Heart right ventricle (tissue), 16 donors: ENCODE data around the gene TTC24. TPM values are rescaled to one million over a fixed set of nuclear protein-coding genes. Genes with fewer than 3 reads are reported as not detected.

Source experiments
- ATAC-seq, 8 donors: fragments of 200-7000 bp; cut with Tn5 transposase; one replicate each; pipeline ENCODE4 v1.9.1; 2020; ENCODE audit warnings: mild to moderate bottlenecking in 8 of 8, moderate library complexity in 8 of 8, moderate number of reproducible peaks in 1 of 8
- DNase-seq, 2 donors: peaks; one replicate each; pipeline ENCODE4 v3.0.0-alpha.2; 2020
- H3K27ac ChIP-seq, 10 donors: fragments of 200-600 bp; sonication (generic) in 2 of 10; one replicate each; pipeline versions ENCODE4 v1.5.0 to v1.8.0; 2020 to 2022; ENCODE audit warnings: mild to moderate bottlenecking in 3 of 10
- H3K27me3 ChIP-seq, 7 donors: fragments of 200-600 bp; one replicate each; pipeline ENCODE4 v1.8.0; 2021 to 2022; ENCODE audit warnings: mild to moderate bottlenecking in 2 of 7
- H3K36me3 ChIP-seq, 9 donors: fragments of 200-600 bp; sonication (generic) in 1 of 9; one replicate each; pipeline versions ENCODE4 v1.5.0 to v1.8.0; 2020 to 2022; ENCODE audit warnings: mild to moderate bottlenecking in 2 of 9
- H3K4me1 ChIP-seq, 9 donors: fragments of 200-600 bp; sonication (generic) in 1 of 9; one replicate each; pipeline versions ENCODE4 v1.5.0 to v1.8.0; 2020 to 2022; ENCODE audit warnings: mild to moderate bottlenecking in 4 of 9
- H3K4me3 ChIP-seq, 10 donors: fragments of 200-600 bp; sonication (generic) in 2 of 10; one replicate each; pipeline versions ENCODE4 v1.5.0 to v1.8.0; 2020 to 2022; ENCODE audit warnings: mild to moderate bottlenecking in 7 of 10, moderate library complexity in 2 of 10
- H3K9me3 ChIP-seq, 11 donors: fragments of 200-600 bp in 10 of 11; sonication (generic) in 2 of 11; one replicate each; pipeline versions ENCODE4 v1.5.0 to v1.8.0; 2013 to 2022; ENCODE audit warnings: mild to moderate bottlenecking in 2 of 11, control low read depth in 1 of 11, moderate library complexity in 1 of 11
- WGBS, 2 donors: extraction: QIAGEN DNeasy Blood & Tissue Kit; methylation state at CpG; one replicate each; pipeline ENCODE4 v1.1.7; 2013; ENCODE audit warnings: inconsistent platforms in 1 of 2; 5-methylcytosine and 5-hydroxymethylcytosine counted together
- intact Hi-C, 10 donors: fragments of 100-400 bp; cut with DNase I; formaldehyde crosslinking; loops; one replicate each; pipeline versions ENCODE4 v1.11.1 to v1.14.2; 2022
- long read RNA-seq, 3 donors: library from polyadenylated mRNA; unstranded; transcript quantifications; one replicate each; pipeline ENCODE4 v2.0.0, GENCODE V29; 2020 to 2021
- polyA plus RNA-seq, 2 donors: library from polyadenylated mRNA; stranded (reverse); fragments of 200-250 nt; gene quantifications; one replicate each; pipeline ENCODE4 v1.2.3, GENCODE V29; 2013
- total RNA-seq, 10 donors: library from RNA; stranded (reverse); fragmentation: NEBNext Ultra II Directional in 3 of 10; extraction: Animal tissue kit (Norgen Biotek cat#: 25700) in 3 of 10; gene quantifications; one replicate each; pipeline versions ENCODE4 v1.2.1 to v1.2.4, GENCODE V29; 2021 to 2023
- TF ChIP-seq, protein P1 (sequence below), 9 donors: fragments of 200-600 bp; sonication (generic) in 2 of 9; IDR thresholded peaks; one replicate each; pipeline versions ENCODE4 v1.5.0 to v1.8.0; 2021 to 2022; ENCODE audit warnings: antibody characterized with exemption in 9 of 9, mild to moderate bottlenecking in 5 of 9, moderate library complexity in 1 of 9
- donor health status: Arrhythmogenic right ventricular cardiomyopathy.
- donor health status: ischemic (EF 13 %, LVEDD 7.1; RV severe dilation, severe dysfunction).
- donor health status: healthy with polysubstance abuse.
- donor health status: DM: no; HTN: yes; CAD: no.
- donor health status: DM: no; HTN: no; CAD: no.
- donor health status: ischemic (EF 25% LVEDD 6.9; RV normal size, moderate dysfunction).
- donor health status: ischemic (EF 25% LVEDD 5.7; RV mildly dilated, moderate dysfunction).
- donor health status: healthy.
- donor health status: DM: yes; HTN: yes; CAD: no.
- donor health status: Ischemic cardiomyopathy.
- donor health status: ischemic (EF 35%, LVEDD 5.7; RV mildly dilated, moderate dysfunction).
- donor health status: nonischemic (EF 11% LVEDD 7.7; RV severe dilation, severe dysfunction).
- donor health status: DM: yes; HTN: yes; CAD: no.
- donor health status: PGD.
- donor health status: ischemic (EF 29% LVEDD 5.4; RV normal size, mild dysfunction).
- donor health status: nonischemic (EF 23%, LVEDD 6.1; RV moderate dilation, normal function).

Gene TTC24
- total RNA-seq (under 1 TPM in 1 of 10 donors, not detected in 9; 0.21 TPM), polyA plus RNA-seq (under 1 TPM in 1 of 2 donors, not detected in 1; 0.03 TPM)
- long read RNA-seq, donor 1 = 0 reads
- long read RNA-seq, donor 2 = 0 reads
- long read RNA-seq, donor 3 = 0 reads

DNA sequence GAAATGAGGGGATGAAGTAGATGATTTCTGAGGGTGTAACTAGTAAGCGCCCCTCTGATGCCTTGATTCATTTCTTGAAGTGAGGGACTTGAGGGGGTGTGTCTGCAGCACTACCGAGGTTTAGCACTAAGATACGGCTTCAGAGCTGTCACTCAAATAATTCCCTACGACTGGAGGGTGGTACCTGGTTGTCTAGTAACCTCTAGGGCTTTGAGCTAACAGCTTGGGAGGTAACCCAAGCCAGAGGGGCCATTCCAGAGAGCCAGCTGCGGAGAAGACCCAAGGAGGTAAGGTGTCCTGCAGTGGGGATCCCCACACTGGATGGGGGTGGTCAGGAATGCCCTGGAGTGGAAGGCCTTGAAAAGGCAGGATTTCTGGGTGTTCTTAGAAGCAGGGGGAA lies at the start of gene TTC24:
TTC24 (plus strand) TSS at position 252 of the 400 bp plus-strand sequence. CDS start 1,642 bp downstream, outside the sequence.
- H3K9me3 ChIP-seq = no peaks in the 10 kb centered on the region
- peaks cover 0 to 7% (median 4%) of the 10 kb centered on the region in 9 donors for H3K4me1 ChIP-seq
- TF ChIP-seq, protein P1, sequence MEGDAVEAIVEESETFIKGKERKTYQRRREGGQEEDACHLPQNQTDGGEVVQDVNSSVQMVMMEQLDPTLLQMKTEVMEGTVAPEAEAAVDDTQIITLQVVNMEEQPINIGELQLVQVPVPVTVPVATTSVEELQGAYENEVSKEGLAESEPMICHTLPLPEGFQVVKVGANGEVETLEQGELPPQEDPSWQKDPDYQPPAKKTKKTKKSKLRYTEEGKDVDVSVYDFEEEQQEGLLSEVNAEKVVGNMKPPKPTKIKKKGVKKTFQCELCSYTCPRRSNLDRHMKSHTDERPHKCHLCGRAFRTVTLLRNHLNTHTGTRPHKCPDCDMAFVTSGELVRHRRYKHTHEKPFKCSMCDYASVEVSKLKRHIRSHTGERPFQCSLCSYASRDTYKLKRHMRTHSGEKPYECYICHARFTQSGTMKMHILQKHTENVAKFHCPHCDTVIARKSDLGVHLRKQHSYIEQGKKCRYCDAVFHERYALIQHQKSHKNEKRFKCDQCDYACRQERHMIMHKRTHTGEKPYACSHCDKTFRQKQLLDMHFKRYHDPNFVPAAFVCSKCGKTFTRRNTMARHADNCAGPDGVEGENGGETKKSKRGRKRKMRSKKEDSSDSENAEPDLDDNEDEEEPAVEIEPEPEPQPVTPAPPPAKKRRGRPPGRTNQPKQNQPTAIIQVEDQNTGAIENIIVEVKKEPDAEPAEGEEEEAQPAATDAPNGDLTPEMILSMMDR (IDR thresholded peaks at IDR 0.05) = no peak
- H3K27ac ChIP-seq = no peak within 1 kb of the TSS
- ATAC-seq (no peak), DNase-seq (no peak)
- H3K36me3 ChIP-seq = no peaks in the 10 kb centered on the region
- no peak within 1 kb of the TSS for H3K4me3 ChIP-seq
- 77 to 78% methylated on average over 5 of the region's 5 CpGs for WGBS, 2 donors
- intact Hi-C loops = loop anchor here in 1 of 10 donors (5.0 kb wide), 1 partner anchor 33 kb away; no protein-coding TSS in a partner anchor
- no peaks in the 10 kb centered on the region for H3K27me3 ChIP-seq

DNA sequence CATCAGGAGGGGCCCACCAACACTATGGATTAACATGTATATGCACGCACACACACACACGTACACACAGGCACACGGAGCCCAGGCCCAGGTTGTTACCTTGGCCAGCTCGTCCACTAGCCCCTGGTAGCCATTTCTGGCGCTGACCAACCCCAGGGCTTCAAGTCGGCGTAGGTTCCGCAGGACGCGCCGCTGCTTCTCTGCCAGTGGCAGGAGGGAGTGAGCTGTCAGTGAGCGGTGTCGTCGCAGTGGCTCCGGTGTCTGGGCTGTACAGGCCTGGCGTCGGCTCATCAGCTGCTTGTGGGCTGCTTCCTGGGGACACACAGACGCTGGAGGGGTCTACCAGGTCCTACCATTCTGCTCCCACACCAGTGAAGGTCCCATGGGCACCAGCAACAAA lies 49.5 kb upstream of the TTC24 start:
- Histone ChIP-seq H3K4me1 (peaks cover 0 to 12% (median 4%) of the 10 kb centered on the region in 9 donors), H3K4me3 (no peak overlapping the region), H3K27me3 (no peaks in the 10 kb centered on the region), H3K36me3 (peaks cover 0 to 24% (median 0%) of the 10 kb centered on the region in 9 donors), H3K9me3 (no peaks in the 10 kb centered on the region), H3K27ac (no peak overlapping the region)
- TF ChIP-seq, protein P1 (IDR thresholded peaks at IDR 0.05) = no peak
- intact Hi-C loops = no loop called here
- 97 to 98% methylated on average over 18 of the region's 18 CpGs for WGBS, 2 donors
- DNase-seq (no peak), ATAC-seq (no peak)

DNA sequence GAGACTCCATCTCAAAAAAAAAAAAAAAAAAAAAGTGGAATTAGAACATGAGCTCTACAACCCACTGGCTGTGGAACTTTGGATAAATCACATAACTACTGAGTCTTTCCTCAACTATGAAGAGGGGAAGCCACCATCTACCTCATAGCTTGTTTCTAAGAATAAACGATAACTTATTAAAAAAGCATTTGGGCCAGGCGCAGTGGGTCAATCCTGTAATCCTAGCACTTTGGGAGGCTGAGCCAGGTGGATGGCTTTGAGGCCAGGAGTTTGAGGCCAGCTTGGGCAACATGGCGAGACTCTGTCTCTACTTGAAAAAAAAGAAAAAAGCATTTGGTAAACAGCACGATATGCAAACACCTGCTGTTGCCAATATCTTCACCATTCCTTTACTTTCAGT lies 47.1 kb upstream of the TTC24 start:
- H3K4me3 ChIP-seq = no peak overlapping the region
- peaks cover 0 to 42% (median 0%) of the 10 kb centered on the region in 9 donors for H3K36me3 ChIP-seq
- no peaks in the 10 kb centered on the region for H3K9me3 ChIP-seq
- TF ChIP-seq, protein P1 (IDR thresholded peaks at IDR 0.05) = no peak
- H3K27me3 ChIP-seq = no peaks in the 10 kb centered on the region
- intact Hi-C loops = no loop called here
- WGBS, 2 donors = 96% methylated on average over 4 of the region's 4 CpGs
- no peak overlapping the region for H3K27ac ChIP-seq
- peaks cover 0 to 3% (median 0%) of the 10 kb centered on the region in 9 donors for H3K4me1 ChIP-seq
- no peak for ATAC-seq
- no peak for DNase-seq

DNA sequence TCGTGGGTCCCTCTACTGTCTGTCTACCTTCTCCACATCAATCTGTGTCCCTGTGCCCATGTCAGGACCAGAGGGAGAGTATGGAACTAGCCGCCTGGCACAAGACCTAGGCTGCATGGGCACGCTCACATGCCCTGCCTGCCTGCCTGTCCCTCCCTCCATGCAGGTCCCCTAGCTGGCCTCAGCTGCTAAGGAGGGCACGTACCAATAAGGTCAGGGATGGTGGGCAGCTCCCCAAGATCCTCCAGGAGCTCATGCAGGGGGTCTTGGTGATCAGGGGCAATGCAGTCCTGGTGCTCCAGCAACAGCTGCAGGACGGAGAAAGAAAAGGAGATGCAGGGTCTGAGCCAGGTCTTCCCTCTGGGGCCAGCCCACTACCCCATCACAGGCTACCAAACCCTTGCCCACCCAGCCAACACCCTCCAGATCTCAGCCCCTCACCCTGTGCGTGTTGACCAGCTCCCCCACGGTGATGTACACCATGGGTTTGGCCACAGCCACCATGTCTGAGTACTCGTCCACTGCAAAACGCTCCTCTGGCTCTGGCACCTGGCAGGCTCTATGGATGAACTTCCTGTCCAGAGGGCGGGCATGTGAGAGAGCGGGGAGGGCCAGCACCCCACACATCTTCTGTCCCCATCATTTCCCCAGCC lies 45.8 kb upstream of the TTC24 start:
- ATAC-seq = no peak
- peaks cover 0 to 51% (median 0%) of the 10 kb centered on the region in 9 donors for H3K36me3 ChIP-seq
- no peak for DNase-seq
- intact Hi-C loops = no loop called here
- TF ChIP-seq, protein P1 (IDR thresholded peaks at IDR 0.05) = no peak
- 82 to 84% methylated on average over 11 of the region's 11 CpGs for WGBS, 2 donors
- no peak overlapping the region for H3K27ac ChIP-seq
- H3K4me3 ChIP-seq = no peak overlapping the region
- H3K27me3 ChIP-seq = no peaks in the 10 kb centered on the region
- H3K4me1 ChIP-seq = no peaks in the 10 kb centered on the region
- no peaks in the 10 kb centered on the region for H3K9me3 ChIP-seq
